GM21423 (cell line): ENCODE measurements around the gene PCDHGA7.
"Not testable (repeated sequence)": the region's sequence is repeated elsewhere in the genome, so short reads cannot be mapped to it uniquely, and the experiment has no call there.

Experiments used
- ATAC-seq: cut with Tn5 transposase; IDR thresholded peaks from one replicate; pipeline ENCODE4 v1.9.1; 2021; ENCODE audit warnings: mild to moderate bottlenecking, moderate library complexity; ENCODE audit not compliant: unreplicated experiment

Gene PCDHGA7

GRCh38 chr5:141366016-141366896 lies 16.3 kb upstream of the PCDHGA7 start:
- ATAC-seq: no peak

GRCh38 chr5:141369994-141370848 lies 12.3 kb upstream of the PCDHGA7 start, which contains the start of gene PCDHGB3:
PCDHGB3 (plus strand) TSS chr5:141370242; CDS start chr5:141370395, 153 bp downstream.
- peak; percentile 94 for ATAC-seq

- no peak for ATAC-seq
Measured at GRCh38 chr5:141371572-141372475, 10.7 kb upstream of the PCDHGA7 start.

- ATAC-seq: no peak
Measured at GRCh38 chr5:141373673-141374317, 8.7 kb upstream of the PCDHGA7 start, which contains the start of gene PCDHGA6. PCDHGA6 (plus strand) TSS chr5:141373891; CDS start chr5:141374084, 193 bp downstream.

GRCh38 chr5:141374627-141375026 lies 7.9 kb upstream of the PCDHGA7 start:
- no peak for ATAC-seq

GRCh38 chr5:141375444-141376155 lies 6.9 kb upstream of the PCDHGA7 start:
- not testable (repeated sequence) for ATAC-seq

- ATAC-seq: no peak
Measured at GRCh38 chr5:141383345-141383744, 803 bp downstream of the PCDHGA7 start.

GRCh38 chr5:141384471-141385267 lies 2.1 kb downstream of the PCDHGA7 start:
- no peak for ATAC-seq

- ATAC-seq: peak; percentile 79
Measured at GRCh38 chr5:141387557-141388311, 5.2 kb downstream of the PCDHGA7 start, which contains the start of gene PCDHGB4. PCDHGB4 (plus strand) TSS chr5:141387698; CDS start chr5:141387885, 187 bp downstream.

GRCh38 chr5:141388661-141389060 lies 6.1 kb downstream of the PCDHGA7 start:
- no peak for ATAC-seq

- no peak for ATAC-seq
Measured at GRCh38 chr5:141389153-141390042, 6.9 kb downstream of the PCDHGA7 start.

- ATAC-seq: no peak
Measured at GRCh38 chr5:141392429-141393198, 10.1 kb downstream of the PCDHGA7 start, which contains the start of gene PCDHGA8. PCDHGA8 (plus strand) TSS chr5:141392633; CDS start chr5:141392814, 181 bp downstream.

GRCh38 chr5:141393267-141393666 lies 10.7 kb downstream of the PCDHGA7 start:
- no peak for ATAC-seq

GRCh38 chr5:141394401-141395187 lies 12.1 kb downstream of the PCDHGA7 start:
- ATAC-seq: not testable (repeated sequence)
